Peyer's patch (tissue), 4 donors: ENCODE measurements around the gene VAPA.

ENCODE experiments used
- POLR2A ChIP-seq, 2 donors: fragments of 450-650 bp; IDR thresholded peaks; one replicate each; pipeline ENCODE4 v1.5.1; 2017; ENCODE audit warnings: antibody characterized with exemption in 2 of 2, mild to moderate bottlenecking in 2 of 2, moderate library complexity in 2 of 2
- TF ChIP-seq, protein P1 (sequence below), 6 experiments: fragments of 450-650 bp in 4 of 6; fragments of 200-600 bp in 2 of 6; sonication (generic) in 1 of 6; IDR thresholded peaks; one replicate each; pipeline ENCODE4 v1.5.1; 2017 to 2019; ENCODE audit warnings: antibody characterized with exemption in 6 of 6, mild to moderate bottlenecking in 3 of 6, moderate library complexity in 1 of 6

DNA sequence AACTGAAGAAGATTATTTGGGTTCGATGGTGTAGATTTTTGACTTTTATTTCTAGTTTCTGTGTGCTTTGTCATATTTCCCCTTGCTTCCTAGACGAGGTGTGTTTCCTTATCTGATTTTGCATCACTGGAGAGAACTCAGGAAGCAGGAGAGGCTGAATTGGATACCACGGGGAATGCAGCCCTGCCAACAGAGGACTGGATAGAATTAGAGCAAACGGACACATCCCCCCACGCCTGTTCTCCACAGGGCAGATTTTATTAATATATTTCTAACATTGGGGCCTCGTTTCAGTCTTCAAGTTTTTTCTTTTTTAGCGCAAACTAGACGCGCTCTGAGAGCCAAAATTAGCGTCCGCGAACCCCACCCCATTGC, 678 bp upstream of the VAPA start:
- TF ChIP-seq, protein P1, sequence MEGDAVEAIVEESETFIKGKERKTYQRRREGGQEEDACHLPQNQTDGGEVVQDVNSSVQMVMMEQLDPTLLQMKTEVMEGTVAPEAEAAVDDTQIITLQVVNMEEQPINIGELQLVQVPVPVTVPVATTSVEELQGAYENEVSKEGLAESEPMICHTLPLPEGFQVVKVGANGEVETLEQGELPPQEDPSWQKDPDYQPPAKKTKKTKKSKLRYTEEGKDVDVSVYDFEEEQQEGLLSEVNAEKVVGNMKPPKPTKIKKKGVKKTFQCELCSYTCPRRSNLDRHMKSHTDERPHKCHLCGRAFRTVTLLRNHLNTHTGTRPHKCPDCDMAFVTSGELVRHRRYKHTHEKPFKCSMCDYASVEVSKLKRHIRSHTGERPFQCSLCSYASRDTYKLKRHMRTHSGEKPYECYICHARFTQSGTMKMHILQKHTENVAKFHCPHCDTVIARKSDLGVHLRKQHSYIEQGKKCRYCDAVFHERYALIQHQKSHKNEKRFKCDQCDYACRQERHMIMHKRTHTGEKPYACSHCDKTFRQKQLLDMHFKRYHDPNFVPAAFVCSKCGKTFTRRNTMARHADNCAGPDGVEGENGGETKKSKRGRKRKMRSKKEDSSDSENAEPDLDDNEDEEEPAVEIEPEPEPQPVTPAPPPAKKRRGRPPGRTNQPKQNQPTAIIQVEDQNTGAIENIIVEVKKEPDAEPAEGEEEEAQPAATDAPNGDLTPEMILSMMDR (IDR thresholded peaks at IDR 0.05): no peak
- no peak for TF ChIP-seq POLR2A (IDR thresholded peaks at IDR 0.05)
